Measurements from ENCODE around the gene HACE1. TPM values are rescaled to one million over a fixed set of nuclear protein-coding genes. Genes with fewer than 3 reads are reported as not detected.

HACE1 gene
- total RNA-seq, 4 donors from 2014 or later = 14.7 to 25.5 (median 22.5) TPM

- H3K4me3 ChIP-seq = no peak overlapping the region
- no peaks in the 10 kb centered on the region for H3K27me3 ChIP-seq
- ATAC-seq = no peak
- no peaks in the 10 kb centered on the region for H3K36me3 ChIP-seq
- WGBS, 2 donors (ENCODE audit: low coverage in 1 of 2) = 51 to 65% methylated on average over 5 of the region's 5 CpGs
- peaks cover 0 to 15% (median 0%) of the 10 kb centered on the region in 3 donors for H3K4me1 ChIP-seq
- no peak overlapping the region for H3K27ac ChIP-seq
- H3K9me3 ChIP-seq = no peaks in the 10 kb centered on the region
- TF ChIP-seq POLR2A (IDR thresholded peaks at IDR 0.05) (no peak), EP300 (IDR thresholded peaks at IDR 0.05) (no peak)
These were observed 159.1 kb downstream of the HACE1 start for GRCh38 chr6:104700371-104701185.

DNA sequence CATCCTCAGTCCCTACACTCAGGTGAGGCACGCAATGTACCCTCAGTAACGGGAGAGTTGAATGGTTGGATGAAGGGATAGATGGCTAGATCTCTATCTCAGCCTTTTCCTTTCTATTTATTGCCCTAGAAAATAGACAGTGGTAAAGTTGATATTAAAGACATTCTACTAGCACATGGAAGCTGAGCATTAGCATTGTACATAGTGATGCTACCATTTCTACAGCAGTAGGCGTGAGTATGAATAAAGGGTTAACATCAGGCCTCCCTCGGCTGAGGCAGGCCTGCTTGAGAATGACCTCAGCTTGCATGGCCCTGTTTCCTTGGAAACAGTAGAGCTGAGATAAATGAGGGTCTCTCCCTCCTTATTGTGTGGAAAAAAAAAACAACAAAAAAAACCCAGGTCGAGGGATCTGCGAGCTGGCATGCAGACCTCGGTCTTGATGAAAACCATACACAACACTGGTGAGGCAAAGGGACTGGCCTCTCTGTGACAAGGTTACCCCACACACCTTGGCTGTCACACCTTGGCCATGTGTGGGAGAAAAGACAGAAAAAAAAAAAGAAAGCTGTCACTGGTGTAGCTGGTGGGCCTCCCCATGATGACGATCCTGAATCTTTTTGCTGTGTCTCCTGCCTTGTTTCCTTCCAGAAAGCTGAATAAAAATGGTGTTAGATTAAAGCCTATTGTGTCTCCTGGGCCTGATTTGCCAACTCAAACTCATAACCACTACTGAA lies 160.0 kb downstream of the HACE1 start:
- WGBS, 2 donors (ENCODE audit: low coverage in 1 of 2) = 57 to 79% methylated on average over 6 to 7 of the region's 8 CpGs
- Histone ChIP-seq H3K27ac (no peak overlapping the region), H3K4me3 (no peak overlapping the region), H3K4me1 (peaks cover 0 to 15% (median 0%) of the 10 kb centered on the region in 3 donors), H3K27me3 (no peaks in the 10 kb centered on the region), H3K36me3 (no peaks in the 10 kb centered on the region), H3K9me3 (no peaks in the 10 kb centered on the region)
- no peak for ATAC-seq
- no peak for TF ChIP-seq EP300 (IDR thresholded peaks at IDR 0.05)
- no peak for TF ChIP-seq POLR2A (IDR thresholded peaks at IDR 0.05)
- no peak for TF ChIP-seq POLR2AphosphoS5 (IDR thresholded peaks at IDR 0.05)
- TF ChIP-seq CTCF (IDR thresholded peaks at IDR 0.05) = no peak

DNA sequence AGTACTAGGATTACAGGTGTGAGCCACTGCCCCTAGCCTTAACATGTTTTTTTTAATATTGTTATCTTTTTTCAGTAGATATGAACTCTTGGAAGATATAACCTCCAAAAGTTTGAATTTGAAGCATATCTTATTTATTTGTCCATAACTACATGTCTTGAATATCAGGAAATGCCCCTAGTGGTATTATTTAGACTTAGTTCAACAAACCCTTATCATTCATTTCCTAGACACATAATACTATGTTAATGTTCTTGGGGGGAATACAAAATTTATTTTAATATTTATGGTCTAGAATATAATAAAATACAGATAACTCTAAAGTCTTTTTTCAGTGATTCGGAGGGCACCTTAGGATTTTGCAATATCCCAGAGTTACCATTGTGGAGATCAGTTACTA lies 160.7 kb downstream of the HACE1 start:
- WGBS, 2 donors (ENCODE audit: low coverage in 1 of 2) = 80 to 93% methylated on average over 1 of the region's 1 CpG
- Histone ChIP-seq H3K36me3 (no peaks in the 10 kb centered on the region), H3K27ac (no peak overlapping the region), H3K4me3 (no peak overlapping the region), H3K9me3 (no peaks in the 10 kb centered on the region), H3K27me3 (no peaks in the 10 kb centered on the region), H3K4me1 (peaks cover 0 to 15% (median 0%) of the 10 kb centered on the region in 3 donors)
- ATAC-seq = no peak
- TF ChIP-seq CTCF (IDR thresholded peaks at IDR 0.05) = no peak
- TF ChIP-seq POLR2A (IDR thresholded peaks at IDR 0.05) = no peak
- no peak for TF ChIP-seq EP300 (IDR thresholded peaks at IDR 0.05)
- no peak for TF ChIP-seq POLR2AphosphoS5 (IDR thresholded peaks at IDR 0.05)

DNA sequence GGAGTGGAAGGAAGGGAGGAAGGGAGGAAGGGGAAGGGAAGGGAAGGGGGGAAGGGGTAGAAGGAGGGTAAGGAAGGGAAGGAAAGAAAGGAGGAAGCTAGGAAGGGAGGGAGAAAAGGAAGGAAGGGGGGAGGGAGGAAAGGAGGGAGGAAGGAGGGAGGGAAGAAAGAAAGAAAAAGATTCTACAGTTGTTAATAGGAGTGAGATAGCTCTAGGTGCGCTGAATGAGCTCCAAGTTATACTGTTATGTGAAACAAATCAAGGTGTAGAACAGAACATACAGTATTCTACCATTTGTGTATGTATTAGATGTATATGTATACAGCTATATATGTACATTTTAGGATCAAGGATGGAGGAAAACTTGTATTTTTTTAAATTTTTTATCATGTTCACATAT lies 167.7 kb downstream of the HACE1 start:
- Histone ChIP-seq H3K27ac (no peak overlapping the region), H3K36me3 (no peaks in the 10 kb centered on the region), H3K27me3 (no peaks in the 10 kb centered on the region), H3K4me3 (no peak overlapping the region), H3K4me1 (no peaks in the 10 kb centered on the region), H3K9me3 (peaks cover 0 to 3% (median 0%) of the 10 kb centered on the region in 3 donors)
- ATAC-seq = no peak
- WGBS, 2 donors (ENCODE audit: low coverage in 1 of 2) = 80 to 100% methylated on average over 1 of the region's 1 CpG
- TF ChIP-seq POLR2A (IDR thresholded peaks at IDR 0.05) (no peak), POLR2AphosphoS5 (IDR thresholded peaks at IDR 0.05) (no peak), EP300 (IDR thresholded peaks at IDR 0.05) (no peak)

DNA sequence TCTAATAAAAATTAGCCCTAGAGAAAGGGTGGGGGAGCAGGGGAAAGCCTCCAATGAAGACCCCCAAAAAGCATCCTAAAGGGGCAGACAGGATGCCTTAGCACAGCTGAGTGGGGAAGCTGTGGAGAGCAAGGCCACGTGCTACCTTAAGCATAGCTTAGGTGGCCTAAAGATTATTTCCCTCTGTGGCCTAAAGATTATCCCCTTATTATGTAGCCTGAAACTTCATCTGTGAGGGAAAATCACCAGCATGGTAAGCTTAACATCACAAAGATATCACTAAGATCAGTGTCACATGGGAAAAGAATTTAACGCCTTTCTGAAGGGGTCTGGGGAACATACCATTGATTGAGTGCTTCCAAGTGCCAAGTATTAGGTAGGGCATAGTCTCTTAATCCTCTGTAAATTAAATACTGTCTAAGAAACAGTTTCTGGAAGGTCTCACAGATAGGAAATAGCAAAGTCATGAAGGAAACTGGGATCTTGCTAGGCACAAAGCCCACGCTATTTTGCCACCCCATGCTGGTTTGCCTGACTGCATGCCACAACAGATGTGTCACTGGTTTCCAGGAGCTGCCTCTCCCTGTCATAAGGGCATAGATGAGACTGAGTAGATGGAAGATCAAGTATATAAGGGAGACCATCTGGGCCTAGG lies 170.0 kb downstream of the HACE1 start:
- H3K4me3 ChIP-seq = no peak overlapping the region
- no peak for ATAC-seq
- H3K36me3 ChIP-seq = no peaks in the 10 kb centered on the region
- H3K27ac ChIP-seq = no peak overlapping the region
- peaks cover 0 to 3% (median 0%) of the 10 kb centered on the region in 3 donors for H3K9me3 ChIP-seq
- WGBS, 2 donors (ENCODE audit: low coverage in 1 of 2) = 64 to 70% methylated on average over 2 to 3 of the region's 3 CpGs
- TF ChIP-seq POLR2AphosphoS5 (IDR thresholded peaks at IDR 0.05) = no peak
- TF ChIP-seq EP300 (IDR thresholded peaks at IDR 0.05) = no peak
- no peak for TF ChIP-seq CTCF (IDR thresholded peaks at IDR 0.05)
- no peak for TF ChIP-seq POLR2A (IDR thresholded peaks at IDR 0.05)
- no peaks in the 10 kb centered on the region for H3K27me3 ChIP-seq
- no peaks in the 10 kb centered on the region for H3K4me1 ChIP-seq

Data from gastroesophageal sphincter (tissue), 4 donors.